Skeletal muscle satellite cell (primary cell): ENCODE results near the gene ATF2. TPM values are rescaled to one million over a fixed set of nuclear protein-coding genes. Genes with fewer than 3 reads are reported as not detected.

ENCODE experiments used
- small RNA-seq: library from RNA; depleted of rRNA; stranded (forward); fragments of <200 nt; gene quantifications from one replicate; pipeline ENCODE3, GENCODE V24; 2012

The ATF2 gene

Small RNA genes lying within 50 kb of the gene (small RNA-seq; reads per million reads assigned to genes)
- gene MIR933 (not detected), gene RF02271 (not detected), gene RNU6-1290P (not detected), gene RNU6-763P (not detected)
